SKM-1 (cell line): ENCODE measurements around the gene MMP11.

ENCODE experiments used
- DNase-seq: peaks from one replicate; lab custom pipeline; 2025; ENCODE audit not compliant: unreplicated experiment; lab: John Stamatoyannopoulos, UW

MMP11 gene

GRCh38 chr22:23827351-23827995 lies 54.8 kb downstream of the MMP11 start:
- no peak for DNase-seq

DNA sequence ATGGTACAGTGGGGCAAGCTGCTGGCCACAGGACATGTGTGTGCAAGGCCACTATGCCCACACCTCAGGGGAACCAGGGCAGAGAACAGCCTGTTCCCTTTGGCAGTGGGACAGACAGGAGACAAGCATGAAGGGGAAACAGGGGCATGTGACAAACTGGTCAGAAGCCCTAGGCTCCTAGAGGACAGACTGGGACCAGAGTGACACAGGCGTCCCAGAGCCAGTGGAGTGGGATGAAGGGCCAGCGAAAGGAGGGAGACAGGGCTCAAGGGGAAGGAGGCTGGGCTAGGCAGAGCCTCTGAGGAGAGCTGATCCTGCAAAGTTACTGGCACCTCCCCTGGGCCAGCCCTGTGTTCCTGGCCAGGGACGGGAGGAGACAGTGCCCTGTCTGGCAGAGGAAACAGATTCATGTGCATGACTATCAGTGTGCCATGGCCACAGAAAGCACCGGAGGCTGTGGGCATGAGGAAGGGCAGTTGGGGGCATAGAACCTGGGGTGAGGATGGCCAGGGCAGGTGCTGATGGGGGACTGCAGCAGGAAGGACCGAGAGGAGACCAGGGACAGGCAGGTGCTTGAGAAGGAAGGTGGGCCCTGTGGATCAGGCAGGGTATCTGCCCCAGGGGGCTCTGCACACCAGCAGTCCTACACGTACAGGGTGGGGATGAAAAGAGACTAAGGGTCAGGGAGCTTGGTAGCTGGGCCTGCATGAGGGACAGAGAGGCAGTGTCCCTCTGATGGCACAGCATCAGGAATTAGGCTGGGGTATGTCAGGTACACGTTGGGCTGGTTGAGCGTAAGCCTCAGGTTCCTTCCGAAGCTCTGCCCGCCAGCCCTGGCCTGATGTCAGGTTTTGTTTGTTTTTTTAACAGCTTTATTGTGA lies 56.4 kb downstream of the MMP11 start:
- no peak for DNase-seq

DNA sequence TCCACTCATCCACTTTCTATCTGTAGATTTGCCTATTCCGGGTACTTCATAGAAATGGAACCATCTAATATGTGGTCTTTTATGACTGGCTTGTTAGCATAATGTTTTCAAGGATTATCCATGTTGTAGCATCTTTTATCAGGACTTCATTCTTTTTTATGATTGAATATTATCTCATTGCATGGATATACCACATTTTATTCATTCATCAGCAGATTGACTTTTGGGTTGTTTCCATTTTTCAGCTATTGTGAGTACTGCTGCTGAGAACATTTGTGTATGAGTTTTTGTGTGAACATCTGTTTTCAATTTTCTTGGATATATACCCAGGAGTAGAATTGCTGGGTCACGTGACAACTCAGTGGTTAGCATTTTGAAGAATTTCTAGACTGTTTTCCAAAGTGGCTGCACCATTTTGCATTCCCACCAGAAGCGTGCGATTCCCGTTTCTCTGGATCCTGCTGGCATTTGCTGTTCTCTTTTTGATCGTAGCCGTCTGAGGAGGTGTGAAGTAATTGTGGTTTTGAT lies 57.3 kb downstream of the MMP11 start:
- DNase-seq = no peak

DNA sequence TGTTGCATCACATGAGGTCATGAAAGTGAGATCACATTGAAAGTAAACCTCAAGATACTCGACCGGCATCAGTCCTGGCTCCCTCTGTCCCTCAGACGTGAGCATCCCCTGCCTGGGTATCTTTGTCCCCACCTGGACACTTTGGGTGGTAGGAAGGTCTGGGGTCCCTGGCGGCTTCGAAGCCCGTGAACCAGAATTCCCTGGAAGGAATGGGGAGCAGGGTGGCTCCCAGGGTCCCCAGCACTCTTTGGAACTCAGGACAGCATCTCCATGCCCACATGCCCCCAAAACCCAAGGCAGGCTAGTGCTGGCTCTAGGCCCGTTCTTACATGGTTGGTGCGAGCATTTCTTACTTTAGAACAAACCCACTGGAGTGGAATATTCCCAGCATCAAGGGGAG lies 58.6 kb downstream of the MMP11 start:
- no peak for DNase-seq

DNA sequence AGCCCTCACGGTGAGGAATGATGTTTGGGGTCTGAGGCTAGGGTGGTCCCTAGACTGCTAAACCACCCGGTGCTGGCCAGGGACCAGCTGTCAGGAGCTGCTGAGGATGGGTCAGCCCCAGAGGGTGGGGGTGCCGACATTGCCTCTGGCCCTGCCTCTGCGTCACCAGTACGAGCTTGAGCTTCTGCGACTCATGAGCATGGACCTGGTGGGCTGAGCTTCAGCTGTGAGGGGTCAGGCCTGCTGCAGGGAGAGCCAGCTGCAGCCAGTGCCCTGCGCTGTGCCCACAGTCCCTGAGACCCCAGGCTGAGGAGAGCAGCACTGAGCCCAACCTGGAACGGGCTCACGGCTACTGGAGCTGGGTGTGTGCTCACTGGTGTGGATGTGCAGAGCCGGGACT lies 59.1 kb downstream of the MMP11 start:
- no peak for DNase-seq

GRCh38 chr22:23832226-23833016 lies 59.8 kb downstream of the MMP11 start:
- DNase-seq = no peak

DNA sequence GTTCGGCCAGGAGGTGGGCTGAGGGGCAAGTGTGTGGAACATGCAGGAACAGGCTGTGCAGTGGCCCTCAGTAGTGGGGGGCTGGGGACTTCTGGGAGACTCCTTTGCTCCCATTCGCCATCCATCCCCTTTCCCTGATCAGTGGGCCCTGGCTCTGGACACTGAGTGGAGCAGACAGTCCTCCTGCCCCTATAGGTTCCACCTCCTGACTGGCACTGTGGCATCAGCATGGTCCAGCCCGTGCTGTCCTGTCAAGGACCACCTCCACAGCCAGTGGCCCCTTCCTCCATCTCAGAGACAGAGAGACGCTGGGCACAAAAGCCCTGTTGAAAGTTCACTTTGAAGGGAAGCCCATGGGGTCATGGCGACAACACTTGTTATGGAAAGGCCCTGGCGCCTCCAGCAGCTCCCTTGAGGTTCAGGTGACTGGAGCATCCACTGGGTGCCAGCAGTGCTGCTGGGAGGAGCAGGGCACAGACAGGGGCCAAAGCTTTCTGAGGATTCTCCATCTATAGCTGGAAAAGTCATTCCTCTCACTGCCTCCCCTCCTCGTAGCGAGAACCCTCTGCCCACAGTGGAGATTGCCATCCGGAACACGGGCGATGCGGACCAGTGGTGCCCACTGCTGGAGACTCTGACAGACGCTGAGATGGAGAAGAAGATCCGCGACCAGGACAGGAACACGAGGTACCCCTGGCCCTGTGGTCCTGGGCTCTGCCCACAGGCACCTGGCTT lies 60.5 kb downstream of the MMP11 start:
- DNase-seq = no peak
